Measurements from ENCODE around the gene EVX2. TPM values are rescaled to one million over a fixed set of nuclear protein-coding genes. Genes with fewer than 3 reads are reported as not detected.

The EVX2 gene
- total RNA-seq, 4 donors from 2014 or later: not detected

DNA sequence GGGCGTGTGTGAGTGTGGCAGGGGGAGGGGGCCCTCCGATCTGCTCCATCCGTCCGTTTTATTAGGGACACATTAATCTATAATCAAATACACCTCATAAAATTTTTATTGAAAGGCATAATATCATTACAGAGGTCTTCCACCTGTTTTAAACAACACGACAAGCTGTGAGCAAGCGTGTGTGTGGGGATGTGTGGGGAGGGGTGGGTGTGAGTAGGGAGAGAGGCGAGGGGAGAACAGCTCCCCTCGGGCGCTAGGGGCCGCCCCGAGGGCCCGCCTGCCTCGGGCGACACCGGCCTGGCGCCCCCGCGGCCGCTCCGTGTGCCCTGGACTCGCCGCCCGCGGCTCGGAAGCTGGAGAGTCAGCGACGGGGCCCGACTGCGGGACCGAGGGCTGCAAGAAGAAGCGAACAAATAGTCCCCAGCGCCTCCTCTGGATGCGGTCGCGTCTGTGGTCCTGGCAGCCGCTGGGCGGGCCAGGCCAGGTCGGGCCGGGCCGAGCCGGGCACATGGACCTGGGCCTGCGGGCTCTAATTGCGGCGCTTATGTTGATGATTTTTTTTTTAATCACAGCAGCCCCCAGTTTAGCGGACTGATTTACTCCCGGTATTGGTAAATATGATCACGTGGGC, 38.4 kb upstream of the EVX2 start:
- no peak for DNase-seq
- peak overlapping the region; percentile 38 to 72 (median 55) for H3K4me3 ChIP-seq
- no peaks in the 10 kb centered on the region for H3K9me3 ChIP-seq
- WGBS, 2 donors (ENCODE audit: low coverage in 1 of 2): 9% methylated on average over 46 of the region's 47 CpGs; no CpG with 5 or more reads in 1 of the 2 donors
- no peaks in the 10 kb centered on the region for H3K36me3 ChIP-seq
- TF ChIP-seq POLR2A (IDR thresholded peaks at IDR 0.05) (no peak), EP300 (IDR thresholded peaks at IDR 0.05; ENCODE audit: low read depth) (no peak), CTCF (IDR thresholded peaks at IDR 0.05) (no peak), POLR2AphosphoS5 (IDR thresholded peaks at IDR 0.05) (no peak)
- H3K27me3 ChIP-seq: peaks cover 97% of the 10 kb centered on the region
- intact Hi-C loops (cut with DNase I; ENCODE audit: low total_unique reads): no loop called here
- in situ Hi-C loops (cut with MboI; ENCODE audit: low pct_ligation_motif_present in 1 of 4, low pct_unique_long_range_greater_than_20kb in 1 of 4, low sequenced_read_pairs in 3 of 4): loop anchor here (10.0 to 25.0 kb wide), 5 partner anchors 333 to 1033 kb away; no protein-coding TSS in a partner anchor
- H3K4me1 ChIP-seq: peaks cover 0 to 24% (median 16%) of the 10 kb centered on the region in 4 donors
- H3K27ac ChIP-seq: peak overlapping the region; percentile 78 to 88 (median 86)

- H3K4me3 ChIP-seq: peak overlapping the region in 3 of 4 donors; percentile 55 to 72 (median 55)
- in situ Hi-C loops (cut with MboI; ENCODE audit: low pct_ligation_motif_present in 1 of 4, low pct_unique_long_range_greater_than_20kb in 1 of 4, low sequenced_read_pairs in 3 of 4): loop anchor here (10.0 to 25.0 kb wide), 5 partner anchors 333 to 1033 kb away; no protein-coding TSS in a partner anchor
- H3K27ac ChIP-seq: peak overlapping the region; percentile 78 to 88 (median 86)
- H3K4me1 ChIP-seq: peaks cover 0 to 22% (median 16%) of the 10 kb centered on the region in 4 donors
- no peaks in the 10 kb centered on the region for H3K36me3 ChIP-seq
- intact Hi-C loops (cut with DNase I; ENCODE audit: low total_unique reads): no loop called here
- no peak for DNase-seq
- H3K9me3 ChIP-seq: no peaks in the 10 kb centered on the region
- H3K27me3 ChIP-seq: peaks cover 99% of the 10 kb centered on the region
- 31 to 54% methylated on average over 7 to 37 of the region's 53 CpGs for WGBS, 2 donors (ENCODE audit: low coverage in 1 of 2)
- TF ChIP-seq CTCF (IDR thresholded peaks at IDR 0.05) (no peak), POLR2A (IDR thresholded peaks at IDR 0.05) (no peak), POLR2AphosphoS5 (IDR thresholded peaks at IDR 0.05) (no peak), EP300 (IDR thresholded peaks at IDR 0.05; ENCODE audit: low read depth) (no peak)
Measured at GRCh38 chr2:176121190-176122051, 37.7 kb upstream of the EVX2 start.

GRCh38 chr2:176120364-176121189, 36.8 kb upstream of the EVX2 start:
- intact Hi-C loops (cut with DNase I; ENCODE audit: low total_unique reads) (no loop called here), in situ Hi-C loops (cut with MboI; ENCODE audit: low pct_ligation_motif_present in 1 of 4, low pct_unique_long_range_greater_than_20kb in 1 of 4, low sequenced_read_pairs in 3 of 4) (loop anchor here (10.0 to 25.0 kb wide), 5 partner anchors 334 to 1034 kb away; no protein-coding TSS in a partner anchor)
- TF ChIP-seq EP300 (IDR thresholded peaks at IDR 0.05; ENCODE audit: low read depth) (no peak), CTCF (IDR thresholded peaks at IDR 0.05) (no peak), POLR2A (IDR thresholded peaks at IDR 0.05) (no peak), POLR2AphosphoS5 (IDR thresholded peaks at IDR 0.05) (no peak)
- Histone ChIP-seq H3K9me3 (no peaks in the 10 kb centered on the region), H3K27me3 (peaks cover 100% of the 10 kb centered on the region), H3K36me3 (no peaks in the 10 kb centered on the region), H3K4me3 (no peak overlapping the region), H3K4me1 (peaks cover 0 to 27% (median 18%) of the 10 kb centered on the region in 4 donors), H3K27ac (peak overlapping the region in 2 of 4 donors; percentile 84 to 88)
- DNase-seq: no peak
- WGBS, 2 donors (ENCODE audit: low coverage in 1 of 2): 41 to 46% methylated on average over 6 to 13 of the region's 13 CpGs
